NB4 (cell line): Measurements from ENCODE around the gene KRTAP9-4.
"Not testable (repeated sequence)": the region's sequence is repeated elsewhere in the genome, so short reads cannot be mapped to it uniquely, and the experiment has no call there.

ENCODE experiments used
- DNase-seq: peaks from one replicate; pipeline ENCODE4 v3.0.0; 2010; ENCODE audit warnings: low read depth
- H3K4me3 ChIP-seq: one replicate; pipeline ENCODE4 v1.5.1; 2011; ENCODE audit warnings: mild to moderate bottlenecking, low read depth, low read length, moderate library complexity
- MYC ChIP-seq: IDR thresholded peaks from 2 replicates; pipeline ENCODE4 v1.6.1; 2011; ENCODE audit warnings: low read depth, low read length
- POLR2A ChIP-seq: IDR thresholded peaks from 2 replicates; pipeline ENCODE4 v1.6.1; 2011; ENCODE audit warnings: mild to moderate bottlenecking; ENCODE audit not compliant: insufficient read length; ENCODE audit errors: extremely low read depth
- TF ChIP-seq, protein P1 (sequence below): IDR thresholded peaks from one replicate; pipeline ENCODE4 v1.5.1; 2012; ENCODE audit warnings: low read depth, low read length
- TF ChIP-seq, protein P2 (sequence below): IDR thresholded peaks from 2 replicates; pipeline ENCODE4 v1.6.1; 2011; ENCODE audit warnings: low read depth, low read length

The KRTAP9-4 gene

DNA sequence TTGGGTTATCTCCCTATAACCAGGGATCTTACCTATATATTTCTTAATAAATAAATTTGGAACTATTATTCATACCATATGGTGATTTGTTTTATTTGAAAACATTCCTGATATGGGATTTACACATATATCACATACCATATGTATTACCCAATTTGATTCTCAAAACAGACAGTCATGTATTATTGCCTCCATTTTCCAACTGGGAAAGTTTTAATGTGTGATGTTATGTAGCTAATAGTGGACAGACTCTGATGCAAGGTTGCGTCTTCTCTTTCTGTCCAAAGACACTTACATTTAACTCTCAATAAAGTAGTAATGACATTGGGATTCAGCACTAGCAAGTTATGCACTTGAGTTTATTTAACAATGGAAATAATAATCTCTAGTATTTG, 6.8 kb downstream of the KRTAP9-4 start:
- TF ChIP-seq POLR2A (no peak), MYC (no peak)
- TF ChIP-seq, protein P1, sequence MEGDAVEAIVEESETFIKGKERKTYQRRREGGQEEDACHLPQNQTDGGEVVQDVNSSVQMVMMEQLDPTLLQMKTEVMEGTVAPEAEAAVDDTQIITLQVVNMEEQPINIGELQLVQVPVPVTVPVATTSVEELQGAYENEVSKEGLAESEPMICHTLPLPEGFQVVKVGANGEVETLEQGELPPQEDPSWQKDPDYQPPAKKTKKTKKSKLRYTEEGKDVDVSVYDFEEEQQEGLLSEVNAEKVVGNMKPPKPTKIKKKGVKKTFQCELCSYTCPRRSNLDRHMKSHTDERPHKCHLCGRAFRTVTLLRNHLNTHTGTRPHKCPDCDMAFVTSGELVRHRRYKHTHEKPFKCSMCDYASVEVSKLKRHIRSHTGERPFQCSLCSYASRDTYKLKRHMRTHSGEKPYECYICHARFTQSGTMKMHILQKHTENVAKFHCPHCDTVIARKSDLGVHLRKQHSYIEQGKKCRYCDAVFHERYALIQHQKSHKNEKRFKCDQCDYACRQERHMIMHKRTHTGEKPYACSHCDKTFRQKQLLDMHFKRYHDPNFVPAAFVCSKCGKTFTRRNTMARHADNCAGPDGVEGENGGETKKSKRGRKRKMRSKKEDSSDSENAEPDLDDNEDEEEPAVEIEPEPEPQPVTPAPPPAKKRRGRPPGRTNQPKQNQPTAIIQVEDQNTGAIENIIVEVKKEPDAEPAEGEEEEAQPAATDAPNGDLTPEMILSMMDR: no peak
- TF ChIP-seq, protein P2, sequence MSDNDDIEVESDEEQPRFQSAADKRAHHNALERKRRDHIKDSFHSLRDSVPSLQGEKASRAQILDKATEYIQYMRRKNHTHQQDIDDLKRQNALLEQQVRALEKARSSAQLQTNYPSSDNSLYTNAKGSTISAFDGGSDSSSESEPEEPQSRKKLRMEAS: no peak
- DNase-seq: no peak
- H3K4me3 ChIP-seq: no peak overlapping the region

DNA sequence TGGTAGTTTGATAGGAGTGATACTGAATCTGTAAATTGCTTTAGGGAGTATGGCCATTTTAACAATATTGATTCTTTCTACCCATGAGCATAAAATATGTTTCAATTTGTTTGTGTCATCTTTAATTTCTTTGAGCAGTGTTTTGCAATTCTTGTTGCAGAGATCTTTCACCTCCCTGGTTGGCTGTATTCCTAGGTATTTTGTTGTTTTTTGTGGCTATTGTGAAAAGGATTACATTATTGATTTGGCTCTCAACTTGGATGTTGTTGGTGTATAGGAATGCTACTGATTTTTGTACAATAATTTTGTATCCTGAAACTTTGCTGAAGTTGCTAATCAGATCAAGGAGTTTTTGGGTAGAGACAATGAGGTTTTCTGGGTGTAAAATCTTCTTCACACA, 8.9 kb downstream of the KRTAP9-4 start:
- TF ChIP-seq, protein P1: no peak
- TF ChIP-seq POLR2A: no peak
- TF ChIP-seq MYC: no peak
- TF ChIP-seq, protein P2: no peak
- DNase-seq: no peak
- no peak overlapping the region for H3K4me3 ChIP-seq

DNA sequence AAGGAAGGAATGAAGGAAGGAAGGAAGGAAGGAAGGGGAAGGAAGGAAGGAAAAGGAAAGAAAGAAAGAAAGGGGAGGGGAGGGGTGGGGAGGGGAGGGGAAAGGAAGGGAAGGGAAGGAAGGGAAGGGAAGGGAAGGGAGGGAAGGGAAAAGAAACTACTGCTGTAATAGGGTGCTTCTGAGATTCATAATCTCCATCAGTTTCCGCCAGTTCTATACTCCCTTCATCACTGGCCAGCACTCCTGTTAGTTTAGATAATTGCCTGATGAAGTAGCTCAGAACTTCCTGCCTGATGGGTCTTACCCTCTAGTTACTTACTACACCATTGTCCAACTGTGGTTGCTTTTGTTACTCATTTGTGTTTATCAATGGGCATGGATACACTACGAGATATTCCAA, 13.7 kb downstream of the KRTAP9-4 start:
- DNase-seq: no peak
- H3K4me3 ChIP-seq: no peak overlapping the region
- TF ChIP-seq, protein P1: no peak
- TF ChIP-seq MYC: no peak
- TF ChIP-seq, protein P2: no peak
- TF ChIP-seq POLR2A: no peak

DNA sequence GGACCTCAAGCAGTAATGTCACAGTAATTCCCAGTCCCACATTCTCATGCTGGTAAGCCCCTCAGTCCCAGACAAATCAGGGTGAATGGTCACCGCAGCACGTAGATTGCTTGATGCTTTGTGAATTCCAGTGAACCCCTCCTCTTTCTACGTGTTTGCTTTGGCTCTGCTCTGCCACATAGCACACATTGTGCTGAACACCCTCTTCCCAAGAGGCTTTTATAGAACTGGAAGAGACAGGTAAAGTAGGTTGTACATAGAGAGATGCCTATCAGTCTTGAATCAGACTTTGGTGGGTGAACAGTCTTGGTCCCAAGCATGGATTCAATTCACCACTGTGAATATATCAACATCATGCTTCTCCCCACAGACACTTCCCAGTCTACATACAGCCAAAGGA, 15.1 kb downstream of the KRTAP9-4 start:
- no peak overlapping the region for H3K4me3 ChIP-seq
- TF ChIP-seq POLR2A: no peak
- TF ChIP-seq, protein P1: no peak
- TF ChIP-seq, protein P2: no peak
- no peak for TF ChIP-seq MYC
- DNase-seq: no peak

DNA sequence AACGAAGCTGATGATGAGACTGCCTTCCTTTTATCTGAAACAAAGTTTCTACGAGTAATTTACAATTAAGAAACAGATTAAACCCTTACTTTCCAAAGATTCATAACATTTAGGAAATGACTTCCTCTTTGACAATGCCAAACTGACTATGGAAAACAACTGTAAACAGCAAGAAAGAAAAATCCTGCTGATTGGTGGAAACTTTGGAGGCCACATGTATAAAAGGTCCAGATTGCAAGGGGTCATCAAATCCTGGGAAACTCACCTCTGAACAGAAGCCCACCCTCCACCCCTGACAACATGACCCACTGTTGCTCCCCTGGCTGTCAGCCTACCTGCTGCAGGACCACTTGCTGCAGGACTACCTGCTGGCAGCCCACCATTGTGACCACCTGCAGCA, 15.6 kb downstream of the KRTAP9-4 start, which contains the start of gene KRTAP9-6:
TSS of gene KRTAP9-6 (plus strand) at position 301 of the 400 bp plus-strand sequence. CDS start at position 301, 0 bp downstream.
- no peak for DNase-seq
- no peak within 1 kb of the TSS for H3K4me3 ChIP-seq
- TF ChIP-seq MYC (no peak), POLR2A (no peak)
- TF ChIP-seq, protein P1: no peak
- TF ChIP-seq, protein P2: no peak

DNA sequence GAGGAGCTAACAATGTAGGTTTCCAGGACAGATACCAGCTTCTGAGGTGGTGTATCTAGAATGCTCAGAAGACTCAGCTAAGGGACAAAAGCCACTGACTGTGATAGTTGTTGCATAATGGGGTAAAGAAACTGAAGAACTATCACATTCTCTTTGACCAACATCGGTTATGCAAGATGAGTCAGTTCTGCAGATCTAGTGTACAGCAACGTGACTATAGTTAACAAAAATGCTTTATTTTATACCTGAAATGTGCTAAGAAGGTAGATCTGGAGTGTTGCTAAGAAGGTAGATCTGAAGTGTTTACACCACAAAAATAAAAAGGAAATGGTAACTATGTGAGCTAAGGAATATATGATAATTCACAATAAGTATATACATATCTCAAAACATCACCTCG, 18.2 kb downstream of the KRTAP9-4 start:
- TF ChIP-seq, protein P2: no peak
- TF ChIP-seq, protein P1: no peak
- TF ChIP-seq POLR2A (no peak), MYC (no peak)
- H3K4me3 ChIP-seq: no peak overlapping the region
- DNase-seq: no peak

DNA sequence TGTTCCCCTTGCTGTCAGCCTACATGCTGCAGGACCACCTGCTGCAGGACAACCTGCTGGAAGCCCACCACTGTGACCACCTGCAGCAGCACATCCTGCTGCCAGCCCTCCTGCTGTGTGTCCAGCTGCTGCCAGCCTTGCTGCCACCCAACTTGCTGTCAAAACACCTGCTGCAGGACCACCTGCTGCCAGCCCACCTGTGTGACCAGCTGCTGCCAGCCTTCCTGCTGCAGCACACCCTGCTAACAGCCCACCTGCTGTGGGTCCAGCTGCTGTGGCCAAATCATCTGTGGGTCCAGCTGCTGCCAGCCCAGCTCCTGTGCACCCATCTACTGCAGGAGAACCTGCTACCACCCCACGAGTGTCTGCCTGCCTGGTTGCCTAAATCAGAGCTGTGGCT, 21.8 kb downstream of the KRTAP9-4 start:
- DNase-seq, H3K4me3 ChIP-seq: not testable (repeated sequence)
